ENCODE data around the gene ARMC5.

- TF ChIP-seq CTCF (IDR thresholded peaks at IDR 0.05; ENCODE audit: low read depth, low read length) (peak; percentile 67), EZH2phosphoT487 (IDR thresholded peaks at IDR 0.05; ENCODE audit: low read depth) (no peak)
These were observed 1.3 kb downstream of the ARMC5 start for GRCh38 chr16:31460582-31461002.
